LNCAP (cell line): ENCODE results near the gene MN1.

Source experiments
- TF ChIP-seq, protein P1 (sequence below): fragments of 450-650 bp; IDR thresholded peaks from 2 replicates; pipeline ENCODE4 v1.5.1; 2017; ENCODE audit warnings: mild to moderate bottlenecking

The MN1 gene

DNA sequence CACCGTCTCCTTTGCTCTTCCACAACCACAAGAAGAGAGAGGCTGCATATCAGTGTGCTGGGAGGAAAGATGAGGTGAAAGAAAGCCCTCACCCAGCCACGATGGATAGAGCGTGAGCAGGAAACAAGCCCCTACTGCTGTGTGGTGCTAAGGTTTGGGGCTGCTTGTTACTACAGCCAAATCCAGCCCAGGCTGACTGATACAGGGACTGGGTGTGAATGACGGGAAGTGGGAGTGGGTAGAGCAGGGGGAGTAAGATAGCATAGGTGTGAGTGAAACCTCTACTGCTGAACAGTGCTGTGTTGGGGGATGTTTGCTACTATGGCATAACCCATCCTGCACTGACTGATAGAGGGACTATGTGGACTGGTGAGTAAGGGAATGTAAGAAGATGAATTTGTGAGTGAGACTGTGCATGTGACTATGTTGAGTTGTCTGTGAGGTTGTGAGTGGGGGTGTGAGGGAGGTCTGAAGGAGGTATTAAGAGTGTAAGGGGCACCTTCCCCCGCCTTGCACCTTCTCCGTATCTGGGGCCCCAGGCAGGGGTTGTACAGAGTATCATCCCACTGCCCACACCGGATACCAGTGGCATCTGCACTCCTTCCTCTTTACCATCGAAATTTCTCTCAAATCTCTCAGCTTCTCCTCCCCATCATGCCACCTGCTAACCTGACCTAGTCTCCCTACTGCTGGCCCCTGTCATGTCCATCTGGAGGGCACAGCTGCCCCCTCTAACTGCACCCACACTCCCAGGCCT lies 91.5 kb downstream of the MN1 start:
- TF ChIP-seq, protein P1, sequence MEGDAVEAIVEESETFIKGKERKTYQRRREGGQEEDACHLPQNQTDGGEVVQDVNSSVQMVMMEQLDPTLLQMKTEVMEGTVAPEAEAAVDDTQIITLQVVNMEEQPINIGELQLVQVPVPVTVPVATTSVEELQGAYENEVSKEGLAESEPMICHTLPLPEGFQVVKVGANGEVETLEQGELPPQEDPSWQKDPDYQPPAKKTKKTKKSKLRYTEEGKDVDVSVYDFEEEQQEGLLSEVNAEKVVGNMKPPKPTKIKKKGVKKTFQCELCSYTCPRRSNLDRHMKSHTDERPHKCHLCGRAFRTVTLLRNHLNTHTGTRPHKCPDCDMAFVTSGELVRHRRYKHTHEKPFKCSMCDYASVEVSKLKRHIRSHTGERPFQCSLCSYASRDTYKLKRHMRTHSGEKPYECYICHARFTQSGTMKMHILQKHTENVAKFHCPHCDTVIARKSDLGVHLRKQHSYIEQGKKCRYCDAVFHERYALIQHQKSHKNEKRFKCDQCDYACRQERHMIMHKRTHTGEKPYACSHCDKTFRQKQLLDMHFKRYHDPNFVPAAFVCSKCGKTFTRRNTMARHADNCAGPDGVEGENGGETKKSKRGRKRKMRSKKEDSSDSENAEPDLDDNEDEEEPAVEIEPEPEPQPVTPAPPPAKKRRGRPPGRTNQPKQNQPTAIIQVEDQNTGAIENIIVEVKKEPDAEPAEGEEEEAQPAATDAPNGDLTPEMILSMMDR, result no peak

DNA sequence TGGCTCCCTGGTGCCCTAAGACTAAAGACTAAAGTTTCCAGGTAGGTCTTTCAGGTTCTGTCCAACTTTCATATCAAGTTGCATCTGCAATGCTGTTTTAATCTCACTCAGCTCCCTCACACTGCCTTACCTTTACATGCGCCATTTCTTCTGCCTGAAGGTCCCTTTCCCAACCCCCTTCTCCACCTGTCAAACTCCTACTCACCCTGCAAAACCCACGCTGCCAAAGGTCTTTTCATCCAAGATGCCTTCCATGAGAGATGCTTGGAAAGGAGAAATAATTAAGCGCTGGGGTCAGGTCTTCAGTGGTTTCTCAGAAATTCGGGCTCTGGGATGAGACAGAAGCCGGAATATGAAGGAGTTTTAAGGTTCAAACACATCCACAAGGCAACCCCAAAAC lies 95.1 kb downstream of the MN1 start:
- TF ChIP-seq, protein P1, result no peak

DNA sequence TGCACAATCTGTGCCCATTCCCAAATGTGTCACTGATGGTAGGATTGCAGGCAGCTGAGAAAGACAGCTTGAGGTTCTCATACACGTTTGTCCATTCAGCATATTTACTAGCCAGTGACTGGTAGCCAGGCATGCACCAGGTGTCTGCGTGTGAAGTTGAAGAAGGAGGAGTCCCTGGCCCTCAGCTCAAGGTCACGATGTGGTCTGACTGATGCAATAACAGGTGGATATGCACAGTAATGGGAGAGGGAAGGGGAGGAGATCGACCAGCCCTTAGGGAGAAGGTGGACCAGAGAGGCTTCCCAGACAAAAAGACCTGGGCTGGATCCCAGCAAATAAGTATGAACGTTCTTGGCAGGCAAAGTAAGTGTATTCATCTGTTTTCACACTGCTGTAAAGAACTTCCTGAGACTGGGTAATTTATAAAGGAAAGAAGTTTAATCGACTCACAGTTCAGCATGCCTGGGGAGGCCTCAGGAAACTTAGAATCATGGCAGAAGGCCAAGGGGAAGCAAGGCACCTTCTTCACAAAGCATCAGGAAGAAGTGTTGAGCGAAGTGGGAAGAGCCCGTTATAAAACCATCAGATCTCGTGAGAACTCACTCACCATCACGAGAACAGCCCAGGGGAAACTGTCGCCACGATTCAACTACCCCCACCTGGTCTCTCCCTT lies 96.0 kb downstream of the MN1 start:
- TF ChIP-seq, protein P1, result no peak

DNA sequence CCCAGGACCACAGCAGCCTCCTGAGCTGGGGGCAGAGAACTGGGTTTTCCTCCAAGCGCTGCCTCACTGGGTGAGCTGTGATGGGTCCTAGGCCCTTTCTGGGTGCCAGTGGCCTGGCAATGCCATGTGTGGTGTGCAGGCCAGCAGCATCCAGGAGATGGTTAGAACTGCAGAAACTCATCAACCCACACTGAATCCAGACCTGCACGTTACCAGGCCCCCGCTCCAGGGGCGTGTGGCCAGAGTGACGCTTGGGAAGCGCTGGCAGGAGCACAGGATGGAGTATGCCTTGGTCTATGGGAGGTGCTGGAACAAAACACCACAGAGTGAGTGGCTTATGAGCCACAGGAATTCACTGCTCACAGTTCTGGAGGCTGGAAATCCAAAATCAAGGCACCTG lies 97.0 kb downstream of the MN1 start:
- TF ChIP-seq, protein P1, result no peak

DNA sequence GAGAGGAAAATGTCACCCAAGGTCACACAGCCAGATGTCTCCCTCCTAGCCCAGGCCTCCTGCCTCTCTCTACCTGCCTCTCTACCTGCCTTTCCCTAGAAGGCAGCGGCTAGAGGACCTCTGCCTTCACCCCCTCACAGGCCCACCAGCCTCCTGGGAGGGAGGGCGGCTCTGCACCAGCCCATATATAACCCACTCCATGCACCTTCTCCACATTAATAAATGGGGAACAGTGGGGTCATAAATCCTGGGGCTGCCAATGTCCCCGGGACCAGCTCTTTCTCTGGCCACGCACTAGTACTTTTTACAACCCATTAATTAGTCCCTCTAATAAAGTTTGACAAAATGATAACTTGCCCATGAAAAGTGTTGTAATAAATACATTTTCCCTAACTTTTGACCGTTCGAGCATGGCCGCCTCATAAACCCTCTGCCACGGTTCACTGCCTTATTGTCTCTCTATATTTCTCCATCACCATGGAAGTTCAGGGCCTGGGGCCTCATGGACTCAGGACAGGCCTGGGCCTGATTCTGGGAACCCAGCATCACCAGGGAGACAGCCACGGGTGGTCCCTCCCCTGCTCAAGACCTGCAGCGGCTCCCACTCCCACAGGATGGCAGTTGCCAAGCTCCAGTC lies 102.1 kb downstream of the MN1 start:
- TF ChIP-seq, protein P1, result no peak

DNA sequence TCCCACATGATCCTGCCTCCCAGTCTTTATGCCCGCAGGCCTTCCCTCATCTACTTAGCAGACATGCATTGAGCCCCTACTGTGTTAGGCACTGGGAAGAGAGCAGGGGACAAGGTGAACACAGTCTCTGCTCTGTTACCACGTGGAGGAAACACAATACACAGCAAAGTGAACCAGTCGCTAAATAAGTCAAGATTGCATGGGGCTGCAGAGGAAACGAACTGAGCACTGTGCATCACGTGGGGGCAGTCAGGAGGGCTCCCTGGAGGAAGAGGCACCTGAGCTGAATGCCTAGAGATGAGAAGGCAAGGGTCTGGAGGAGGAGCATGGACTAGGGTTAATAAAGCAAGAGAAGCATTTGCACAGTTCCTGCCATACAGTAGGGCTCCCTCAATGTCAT lies 102.7 kb downstream of the MN1 start:
- TF ChIP-seq, protein P1, result no peak
